NCI-H2196 (cell line): ENCODE measurements around the gene RBL2.

Experiments
- DNase-seq: peaks from one replicate; lab custom pipeline; 2025; ENCODE audit not compliant: unreplicated experiment; lab: John Stamatoyannopoulos, UW

Gene RBL2

GRCh38 chr16:53449816-53450517, 15.7 kb downstream of the RBL2 start:
- DNase-seq, result no peak

- no peak for DNase-seq
Measured at GRCh38 chr16:53453928-53454327, 19.7 kb downstream of the RBL2 start.

- DNase-seq, result no peak
Measured at GRCh38 chr16:53456625-53457024, 22.4 kb downstream of the RBL2 start.

- no peak for DNase-seq
Measured at GRCh38 chr16:53457670-53458069, 23.4 kb downstream of the RBL2 start.

GRCh38 chr16:53458635-53459034, 24.4 kb downstream of the RBL2 start:
- no peak for DNase-seq

GRCh38 chr16:53465606-53466280, 31.5 kb downstream of the RBL2 start:
- peak; percentile 0 for DNase-seq

GRCh38 chr16:53476867-53477266, 42.6 kb downstream of the RBL2 start:
- no peak for DNase-seq

GRCh38 chr16:53478965-53479364, 44.7 kb downstream of the RBL2 start:
- DNase-seq, result no peak

- DNase-seq, result no peak
Measured at GRCh38 chr16:53480394-53480793, 46.1 kb downstream of the RBL2 start.

- no peak for DNase-seq
Measured at GRCh38 chr16:53482123-53482522, 47.9 kb downstream of the RBL2 start.

- DNase-seq, result no peak
Measured at GRCh38 chr16:53484542-53484941, 50.3 kb downstream of the RBL2 start.

- no peak for DNase-seq
Measured at GRCh38 chr16:53486230-53486629, 52.0 kb downstream of the RBL2 start.

GRCh38 chr16:53489755-53490154, 55.5 kb downstream of the RBL2 start:
- no peak for DNase-seq

GRCh38 chr16:53492503-53492902, 58.2 kb downstream of the RBL2 start:
- no peak for DNase-seq

- no peak for DNase-seq
Measured at GRCh38 chr16:53494636-53495035, 60.4 kb downstream of the RBL2 start.

- no peak for DNase-seq
Measured at GRCh38 chr16:53495325-53495724, 61.1 kb downstream of the RBL2 start.

GRCh38 chr16:53498984-53499383, 64.7 kb downstream of the RBL2 start:
- no peak for DNase-seq

- DNase-seq, result no peak
Measured at GRCh38 chr16:53501216-53501859, 67.1 kb downstream of the RBL2 start.

GRCh38 chr16:53502331-53503269, 68.3 kb downstream of the RBL2 start, which contains the start of gene AKTIP:
Gene AKTIP, minus strand, starts transcription at chr16:53503209. Its CDS starts 2,950 bp downstream, at chr16:53500259.
- DNase-seq, result peak; percentile 21

- DNase-seq, result peak; percentile 94
Measured at GRCh38 chr16:53503270-53503923, 69.1 kb downstream of the RBL2 start.
